ENCODE measurements around the gene DRAP1. TPM values are rescaled to one million over a fixed set of nuclear protein-coding genes. Genes with fewer than 3 reads are reported as not detected.

DRAP1 gene
- total and polyA plus RNA-seq, 9 of the 15 experiments (the other 6 are each of a cell fraction or from before 2014, with no cell fraction given), result 9.6 to 200 (median 92.9) TPM

GRCh38 chr11:65900125-65900898 lies 18.9 kb upstream of the DRAP1 start, which contains the start of gene FOSL1:
FOSL1 (minus strand) TSS chr11:65900388; CDS start chr11:65900339, 49 bp downstream.
- Histone ChIP-seq H3K4me1 (replicated peaks in 1 of 2; ENCODE audit: control insufficient read depth in 2 of 2, insufficient read depth in 2 of 2, low read length in 2 of 2) (peaks cover 42 to 70% of the 10 kb centered on the region in 2 experiments), H4K20me1 (replicated peaks; ENCODE audit: control insufficient read depth, insufficient read depth, low read length) (peaks cover 14% of the 10 kb centered on the region), H3K27me3 (ENCODE audit: control insufficient read depth in 2 of 2, insufficient read depth in 2 of 2, low read length in 2 of 2) (no peaks in the 10 kb centered on the region), H3K4me2 (ENCODE audit: insufficient read depth, low read length) (peak within 1 kb of the TSS; percentile 99), H2AFZ (ENCODE audit: low read depth, low read length) (peak within 1 kb of the TSS; percentile 58), H3K9me1 (ENCODE audit: control insufficient read depth, insufficient read depth, low read length) (no peaks in the 10 kb centered on the region), H3K9me3 (replicated peaks; ENCODE audit: control insufficient read depth, insufficient read depth, low read depth, low read length) (no peaks in the 10 kb centered on the region), H3K36me3 (ENCODE audit: control insufficient read depth, insufficient read depth, low read length) (peaks cover 40% of the 10 kb centered on the region), H3K9ac (ENCODE audit: insufficient read depth in 1 of 2, low read depth in 2 of 2, low read length in 2 of 2) (peak within 1 kb of the TSS; percentile 100), H3K27ac (ENCODE audit: extremely low read depth, low read depth, low read length) (peak within 1 kb of the TSS; percentile 100), H3K4me3 (peak within 1 kb of the TSS; percentile 89), H3K79me2 (ENCODE audit: control insufficient read depth, insufficient read depth, low read length) (peaks cover 49% of the 10 kb centered on the region)
- in situ Hi-C loops (cut with MboI) (no loop called here), intact Hi-C loops (cut with micrococcal nuclease) (loop anchor here (5.0 kb wide), 1 partner anchor 43 kb away; the partner anchor contains the start of gene CFL1)
- ATAC-seq (peak; percentile 90), DNase-seq (ENCODE audit: extremely low read depth in 1 of 4, low spot score in 3 of 4) (peak; percentile 89 to 97 (median 92)), FAIRE-seq (peak; percentile 48)
- ChIA-PET CTCF (ENCODE audit: low intra/inter-chr PET ratio) (no interaction called here), POLR2A (interaction anchor here (0.6 to 8.0 kb wide), 25 partner anchors 11 to 407 kb away, joined by 3 to 136 read pairs (median 5); partner anchors contain the start of genes C11orf68, CCDC85B, CFL1 and FIBP)
- WGBS (ENCODE audit: insufficient coverage, low coverage, missing lambda C conversion rate), result 2% methylated on average over 73 of the region's 80 CpGs
- no TSS peak for BruUV-seq (replicated peaks)
- TF ChIP-seq CEBPG (CRISPR knock-in tag; IDR thresholded peaks at IDR 0.05) (peak; percentile 33; the same call in 1 of the 2 replicates), CEBPG (tag; conservative IDR thresholded peaks at IDR 0.05 in 1 of 2, IDR thresholded peaks at IDR 0.05 in 1 of 2) (no peak), PRMT5 (CRISPR knock-in tag; IDR thresholded peaks at IDR 0.05) (no peak), GABPA (tag; conservative IDR thresholded peaks at IDR 0.05; ENCODE audit: low read depth) (0 out of 2 replicates have a peak, but pooled peaks have one; percentile 26), ZNF318 (IDR thresholded peaks at IDR 0.05; ENCODE audit: borderline replicate concordance in 1 of 2, low read depth in 1 of 2) (0 out of 4 replicates have a peak, but pooled peaks of 1 of the 2 experiments have one; percentile 22), BHLHE40 (IDR thresholded peaks at IDR 0.05; ENCODE audit: low read length) (peak; percentile 87), ZNF740 (CRISPR knock-in tag; IDR thresholded peaks at IDR 0.05) (no peak), ZNF740 (tag; IDR thresholded peaks at IDR 0.05) (no peak), MNT (conservative IDR thresholded peaks at IDR 0.05) (peak; percentile 71 to 90)
